CD14-positive monocyte (primary cell): ENCODE results near the gene SPATS2. TPM values are rescaled to one million over a fixed set of nuclear protein-coding genes. Genes with fewer than 3 reads are reported as not detected.
"Not testable (repeated sequence)": the region's sequence is repeated elsewhere in the genome, so short reads cannot be mapped to it uniquely, and the experiment has no call there.

Experiments used
- DNase-seq, 3 donors: peaks; one replicate each; pipeline ENCODE4 v3.0.0-alpha.2; 2011 to 2022
- H2AFZ ChIP-seq: 2 replicates; pipeline ENCODE4 v1.6.0; 2012; ENCODE audit warnings: mild to moderate bottlenecking, low read depth, low read length, inconsistent platforms; ENCODE audit not compliant: insufficient read depth, poor library complexity, severe bottlenecking
- H3K27ac ChIP-seq, 2 donors: 1 replicate in 1 of 2; 2 replicates in 1 of 2; pipeline ENCODE4 v1.5.1; 2012 to 2013; ENCODE audit warnings: low read length in 2 of 2, control low read depth in 1 of 2, inconsistent platforms in 1 of 2, low read depth in 1 of 2, mild to moderate bottlenecking in 1 of 2
- H3K27me3 ChIP-seq, 2 donors: one replicate each; pipeline versions ENCODE4 v1.6.0 to v1.6.1; 2011 to 2013; ENCODE audit warnings: low read length in 2 of 2; ENCODE audit not compliant: control insufficient read depth in 2 of 2, insufficient read depth in 2 of 2
- H3K36me3 ChIP-seq, 2 donors: replicated peaks in 1 of 2; 1 replicate in 1 of 2; 2 replicates in 1 of 2; pipeline versions ENCODE4 v1.5.1 to v1.6.1; 2012 to 2013; ENCODE audit warnings: low read length in 2 of 2, control low read depth in 1 of 2, inconsistent platforms in 1 of 2, mild to moderate bottlenecking in 1 of 2; ENCODE audit not compliant: insufficient read depth in 2 of 2, control insufficient read depth in 1 of 2
- H3K4me1 ChIP-seq, 2 donors: 1 replicate in 1 of 2; 2 replicates in 1 of 2; pipeline versions ENCODE4 v1.5.1 to v1.6.1; 2012 to 2013; ENCODE audit warnings: low read length in 2 of 2, control low read depth in 1 of 2, inconsistent platforms in 1 of 2, mild to moderate bottlenecking in 1 of 2, moderate library complexity in 1 of 2; ENCODE audit not compliant: insufficient read depth in 2 of 2, control insufficient read depth in 1 of 2
- H3K4me2 ChIP-seq: replicated peaks from 2 replicates; pipeline ENCODE3; 2012; ENCODE audit warnings: low read length, moderate library complexity, mild to moderate bottlenecking; ENCODE audit not compliant: poor library complexity, severe bottlenecking; ENCODE audit errors: extremely low read depth
- H3K4me3 ChIP-seq, 3 experiments: fragments of 200-600 bp in 1 of 3; sonication (generic) in 1 of 3; replicated peaks in 1 of 3; 1 replicate in 2 of 3; 2 replicates in 1 of 3; pipeline ENCODE4 v1.5.1; 2011 to 2013; ENCODE audit warnings: low read length in 3 of 3, mild to moderate bottlenecking in 3 of 3, control low read depth in 2 of 3, low read depth in 2 of 3, inconsistent platforms in 1 of 3, moderate library complexity in 1 of 3
- H3K79me2 ChIP-seq: 2 replicates; pipeline ENCODE4 v1.6.0; 2012; ENCODE audit warnings: mild to moderate bottlenecking, control low read depth, inconsistent platforms, low read length, moderate library complexity; ENCODE audit not compliant: insufficient read depth
- H3K9ac ChIP-seq: 2 replicates; pipeline ENCODE4 v1.6.0; 2017; ENCODE audit warnings: low read length, mild to moderate bottlenecking; ENCODE audit not compliant: insufficient read depth, poor library complexity, severe bottlenecking
- H3K9me3 ChIP-seq, 2 donors: replicated peaks in 1 of 2; 1 replicate in 1 of 2; 2 replicates in 1 of 2; pipeline versions ENCODE4 v1.5.1 to v1.6.1; 2012 to 2013; ENCODE audit warnings: low read length in 2 of 2, control low read depth in 1 of 2; ENCODE audit not compliant: control insufficient read depth in 1 of 2, insufficient read depth in 1 of 2
- H4K20me1 ChIP-seq: 2 replicates; pipeline ENCODE4 v1.6.0; 2012; ENCODE audit warnings: mild to moderate bottlenecking, low read length, control low read depth, moderate library complexity; ENCODE audit not compliant: insufficient read depth
- H3K27ac Mint-ChIP-seq, 7 donors: one replicate each; pipeline ENCODE4 v1.8.0; 2020; ENCODE audit warnings: mild to moderate bottlenecking in 7 of 7, mixed read lengths in 7 of 7, moderate library complexity in 6 of 7, inconsistent platforms in 2 of 7
- H3K27me3 Mint-ChIP-seq, 3 donors: one replicate each; pipeline ENCODE4 v1.8.0; 2021 to 2022; ENCODE audit warnings: low read depth in 3 of 3, mild to moderate bottlenecking in 3 of 3, mixed read lengths in 3 of 3, moderate library complexity in 3 of 3, inconsistent platforms in 1 of 3
- H3K36me3 Mint-ChIP-seq, 2 donors: one replicate each; pipeline ENCODE4 v1.8.0; 2020; ENCODE audit warnings: mixed read lengths in 2 of 2, inconsistent platforms in 1 of 2, mild to moderate bottlenecking in 1 of 2
- H3K4me1 Mint-ChIP-seq: one replicate; pipeline ENCODE4 v1.8.0; 2020; ENCODE audit warnings: mild to moderate bottlenecking, mixed read lengths
- H3K4me3 Mint-ChIP-seq, 2 donors: one replicate each; pipeline ENCODE4 v1.8.0; 2020; ENCODE audit warnings: mild to moderate bottlenecking in 2 of 2, mixed read lengths in 2 of 2, moderate library complexity in 1 of 2
- H3K9me3 Mint-ChIP-seq, 7 donors: one replicate each; pipeline ENCODE4 v1.8.0; 2020 to 2022; ENCODE audit warnings: mixed read lengths in 7 of 7, mild to moderate bottlenecking in 6 of 7, moderate library complexity in 6 of 7, inconsistent platforms in 2 of 7
- WGBS: methylation state at CpG from one replicate; pipeline ENCODE4 v1.1.5; 2013; ENCODE audit warnings: missing lambda C conversion rate; ENCODE audit not compliant: insufficient coverage; 5-methylcytosine and 5-hydroxymethylcytosine counted together
- intact Hi-C, 2 donors: fragments of 100-400 bp; cut with micrococcal nuclease; formaldehyde crosslinking; loops; one replicate each; pipeline versions ENCODE4 v1.15.0 to v1.15.1; 2023
- polyA plus RNA-seq, 3 donors: library from polyadenylated mRNA; depleted of rRNA in 1 of 3; unstranded in 2 of 3; stranded (reverse) in 1 of 3; fragments of 300-500 nt in 2 of 3; fragments of >200 nt in 1 of 3; fragmentation: Illumina TruSeq in 2 of 3; gene quantifications; 1 replicate in 2 of 3; 2 replicates in 1 of 3; pipeline ENCODE4 v1.2.3, GENCODE V29; 2012 to 2021
- TF ChIP-seq, protein P1 (sequence below): fragments of 200-600 bp; IDR thresholded peaks from one replicate; pipeline ENCODE4 v1.8.0; 2022; ENCODE audit warnings: antibody characterized with exemption, mild to moderate bottlenecking

The SPATS2 gene
- polyA plus RNA-seq, 3 donors = 1.1 to 3.2 (median 1.8) TPM

DNA sequence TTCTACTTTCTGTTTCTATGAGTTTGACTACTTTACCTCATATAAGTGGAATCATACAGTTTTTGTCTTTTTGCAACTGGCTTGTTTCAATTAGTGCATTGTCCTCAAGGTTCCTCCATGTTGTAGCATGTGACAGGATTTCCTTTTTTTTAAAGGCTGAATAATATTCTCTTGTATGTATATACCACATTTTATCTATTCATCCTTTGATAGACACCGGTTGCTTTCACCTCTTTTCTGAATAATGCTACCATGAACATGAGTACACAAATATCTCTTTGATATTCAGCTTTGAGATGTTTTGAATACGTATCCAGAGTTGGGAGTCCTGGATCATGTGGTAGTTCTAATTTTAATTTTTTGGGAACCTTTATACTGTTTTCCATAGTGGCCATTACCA lies 65.4 kb downstream of the SPATS2 start:
- no peak overlapping the region for H2AFZ ChIP-seq
- H3K36me3 ChIP-seq = no peaks in the 10 kb centered on the region
- no peak overlapping the region for H3K27ac Mint-ChIP-seq
- H3K4me3 Mint-ChIP-seq = no peak overlapping the region
- H3K9me3 Mint-ChIP-seq = peaks cover 0 to 3% (median 0%) of the 10 kb centered on the region in 7 donors
- TF ChIP-seq, protein P1, sequence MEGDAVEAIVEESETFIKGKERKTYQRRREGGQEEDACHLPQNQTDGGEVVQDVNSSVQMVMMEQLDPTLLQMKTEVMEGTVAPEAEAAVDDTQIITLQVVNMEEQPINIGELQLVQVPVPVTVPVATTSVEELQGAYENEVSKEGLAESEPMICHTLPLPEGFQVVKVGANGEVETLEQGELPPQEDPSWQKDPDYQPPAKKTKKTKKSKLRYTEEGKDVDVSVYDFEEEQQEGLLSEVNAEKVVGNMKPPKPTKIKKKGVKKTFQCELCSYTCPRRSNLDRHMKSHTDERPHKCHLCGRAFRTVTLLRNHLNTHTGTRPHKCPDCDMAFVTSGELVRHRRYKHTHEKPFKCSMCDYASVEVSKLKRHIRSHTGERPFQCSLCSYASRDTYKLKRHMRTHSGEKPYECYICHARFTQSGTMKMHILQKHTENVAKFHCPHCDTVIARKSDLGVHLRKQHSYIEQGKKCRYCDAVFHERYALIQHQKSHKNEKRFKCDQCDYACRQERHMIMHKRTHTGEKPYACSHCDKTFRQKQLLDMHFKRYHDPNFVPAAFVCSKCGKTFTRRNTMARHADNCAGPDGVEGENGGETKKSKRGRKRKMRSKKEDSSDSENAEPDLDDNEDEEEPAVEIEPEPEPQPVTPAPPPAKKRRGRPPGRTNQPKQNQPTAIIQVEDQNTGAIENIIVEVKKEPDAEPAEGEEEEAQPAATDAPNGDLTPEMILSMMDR = no peak
- H3K27me3 ChIP-seq = no peaks in the 10 kb centered on the region
- H3K27ac ChIP-seq = no peak overlapping the region
- H3K9me3 ChIP-seq = no peaks in the 10 kb centered on the region
- H3K4me3 ChIP-seq = no peak overlapping the region
- H3K4me1 Mint-ChIP-seq = peaks cover 18% of the 10 kb centered on the region
- no peaks in the 10 kb centered on the region for H3K79me2 ChIP-seq
- no peak overlapping the region for H3K4me2 ChIP-seq
- WGBS = no CpG with 5 or more reads among the region's 2 CpGs
- H3K9ac ChIP-seq = no peak overlapping the region
- intact Hi-C loops = no loop called here
- no peaks in the 10 kb centered on the region for H3K36me3 Mint-ChIP-seq
- H3K4me1 ChIP-seq = peaks cover 6 to 15% of the 10 kb centered on the region in 2 donors
- no peak for DNase-seq
- peaks cover 0 to 2% (median 0%) of the 10 kb centered on the region in 3 donors for H3K27me3 Mint-ChIP-seq
- no peaks in the 10 kb centered on the region for H4K20me1 ChIP-seq

DNA sequence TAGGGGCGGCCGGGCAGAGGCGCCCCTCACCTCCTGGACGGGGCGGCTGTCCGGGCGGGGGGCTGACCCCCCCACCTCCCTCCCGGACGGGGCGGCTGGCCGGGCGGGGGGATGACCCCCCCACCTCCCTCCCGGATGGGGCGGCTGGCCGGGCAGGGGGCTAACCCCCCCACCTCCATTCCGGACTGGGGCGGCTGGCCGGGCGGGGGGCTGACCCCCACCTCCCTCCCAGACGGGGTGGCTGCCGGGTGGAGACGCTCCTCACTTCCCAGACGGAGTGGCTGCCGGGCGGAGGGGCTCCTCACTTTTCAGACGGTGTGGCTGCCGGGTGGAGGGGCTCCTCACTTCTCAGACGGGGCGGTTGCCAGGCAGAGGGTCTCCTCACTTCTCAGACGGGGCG lies 69.5 kb downstream of the SPATS2 start:
- H3K36me3 Mint-ChIP-seq, H3K27me3 ChIP-seq, H3K4me2 ChIP-seq, H3K4me3 Mint-ChIP-seq, H4K20me1 ChIP-seq, H3K27ac Mint-ChIP-seq, DNase-seq, H3K9ac ChIP-seq, H3K9me3 ChIP-seq, H2AFZ ChIP-seq, H3K9me3 Mint-ChIP-seq, intact Hi-C loops, H3K4me3 ChIP-seq, H3K27ac ChIP-seq, H3K36me3 ChIP-seq, H3K27me3 Mint-ChIP-seq, H3K79me2 ChIP-seq: not testable (repeated sequence)
- H3K4me1 Mint-ChIP-seq = peaks cover 22% of the 10 kb centered on the region
- WGBS = no CpG with 5 or more reads among the region's 31 CpGs
- peaks cover 2 to 14% of the 10 kb centered on the region in 2 donors for H3K4me1 ChIP-seq
